A673 (cell line): ENCODE data around the gene ERBB3.

Experiments
- EZH2 ChIP-seq: fragments of 200-600 bp; sonication (generic); IDR thresholded peaks from 2 replicates; pipeline ENCODE4 v1.6.1; 2017; ENCODE audit warnings: borderline replicate concordance, low read depth, mild to moderate bottlenecking, mixed read lengths, antibody characterized with exemption, low read length; ENCODE audit not compliant: poor library complexity, severe bottlenecking
- TF ChIP-seq, protein P1 (sequence below): fragments of 300-800, 200-600 bp; sonication (generic); conservative IDR thresholded peaks from 2 replicates; pipeline ENCODE4 v1.5.1; 2017; ENCODE audit warnings: low read depth, mild to moderate bottlenecking, antibody characterized with exemption, low read length, moderate library complexity, mixed read lengths

DNA sequence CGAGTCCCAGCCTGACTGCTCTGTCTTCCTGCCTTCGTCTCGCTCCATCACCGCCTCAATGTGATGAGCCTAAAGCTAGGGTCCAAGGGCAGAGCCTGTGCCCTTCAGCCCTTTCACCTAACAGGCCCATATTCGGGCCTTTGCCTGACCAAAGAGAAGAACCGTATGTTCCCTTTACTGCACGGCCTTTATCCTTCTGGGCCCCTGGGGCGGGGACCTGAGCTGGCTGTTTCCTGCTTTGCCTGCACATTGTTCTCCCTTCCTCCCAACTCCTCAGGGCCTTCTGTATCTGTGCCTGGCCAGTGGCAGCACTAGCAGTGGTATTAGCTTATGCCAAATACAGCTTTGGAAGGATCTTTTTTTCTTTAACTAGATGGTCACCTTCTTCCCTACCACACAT, 63.9 kb downstream of the ERBB3 start:
- TF ChIP-seq, protein P1, sequence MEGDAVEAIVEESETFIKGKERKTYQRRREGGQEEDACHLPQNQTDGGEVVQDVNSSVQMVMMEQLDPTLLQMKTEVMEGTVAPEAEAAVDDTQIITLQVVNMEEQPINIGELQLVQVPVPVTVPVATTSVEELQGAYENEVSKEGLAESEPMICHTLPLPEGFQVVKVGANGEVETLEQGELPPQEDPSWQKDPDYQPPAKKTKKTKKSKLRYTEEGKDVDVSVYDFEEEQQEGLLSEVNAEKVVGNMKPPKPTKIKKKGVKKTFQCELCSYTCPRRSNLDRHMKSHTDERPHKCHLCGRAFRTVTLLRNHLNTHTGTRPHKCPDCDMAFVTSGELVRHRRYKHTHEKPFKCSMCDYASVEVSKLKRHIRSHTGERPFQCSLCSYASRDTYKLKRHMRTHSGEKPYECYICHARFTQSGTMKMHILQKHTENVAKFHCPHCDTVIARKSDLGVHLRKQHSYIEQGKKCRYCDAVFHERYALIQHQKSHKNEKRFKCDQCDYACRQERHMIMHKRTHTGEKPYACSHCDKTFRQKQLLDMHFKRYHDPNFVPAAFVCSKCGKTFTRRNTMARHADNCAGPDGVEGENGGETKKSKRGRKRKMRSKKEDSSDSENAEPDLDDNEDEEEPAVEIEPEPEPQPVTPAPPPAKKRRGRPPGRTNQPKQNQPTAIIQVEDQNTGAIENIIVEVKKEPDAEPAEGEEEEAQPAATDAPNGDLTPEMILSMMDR, result no peak
- no peak for TF ChIP-seq EZH2
